ENCODE measurements around the gene HAP1.

The HAP1 gene

GRCh38 chr17:41735744-41736143 is 1.3 kb upstream of the HAP1 start:
- no peak overlapping the region for H3K27ac ChIP-seq
- ChIA-PET POLR2A (ENCODE audit: low non-redundant PET) (no interaction called here), CTCF (interaction anchor here (0.7 kb wide), 2 partner anchors 51 to 85 kb away, joined by 3 to 4 read pairs; partner anchors contain the start of gene JUP)
- no peak for DNase-seq (ENCODE audit: low spot score)
- TF ChIP-seq, protein P1, sequence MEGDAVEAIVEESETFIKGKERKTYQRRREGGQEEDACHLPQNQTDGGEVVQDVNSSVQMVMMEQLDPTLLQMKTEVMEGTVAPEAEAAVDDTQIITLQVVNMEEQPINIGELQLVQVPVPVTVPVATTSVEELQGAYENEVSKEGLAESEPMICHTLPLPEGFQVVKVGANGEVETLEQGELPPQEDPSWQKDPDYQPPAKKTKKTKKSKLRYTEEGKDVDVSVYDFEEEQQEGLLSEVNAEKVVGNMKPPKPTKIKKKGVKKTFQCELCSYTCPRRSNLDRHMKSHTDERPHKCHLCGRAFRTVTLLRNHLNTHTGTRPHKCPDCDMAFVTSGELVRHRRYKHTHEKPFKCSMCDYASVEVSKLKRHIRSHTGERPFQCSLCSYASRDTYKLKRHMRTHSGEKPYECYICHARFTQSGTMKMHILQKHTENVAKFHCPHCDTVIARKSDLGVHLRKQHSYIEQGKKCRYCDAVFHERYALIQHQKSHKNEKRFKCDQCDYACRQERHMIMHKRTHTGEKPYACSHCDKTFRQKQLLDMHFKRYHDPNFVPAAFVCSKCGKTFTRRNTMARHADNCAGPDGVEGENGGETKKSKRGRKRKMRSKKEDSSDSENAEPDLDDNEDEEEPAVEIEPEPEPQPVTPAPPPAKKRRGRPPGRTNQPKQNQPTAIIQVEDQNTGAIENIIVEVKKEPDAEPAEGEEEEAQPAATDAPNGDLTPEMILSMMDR (conservative IDR thresholded peaks at IDR 0.05; ENCODE audit: low read depth), result no peak

- TF ChIP-seq, protein P1 (conservative IDR thresholded peaks at IDR 0.05; ENCODE audit: low read depth), result no peak
- H3K27ac ChIP-seq, result peak overlapping the region; percentile 43
- POLR2A ChIA-PET (ENCODE audit: low non-redundant PET), result interaction anchor here (1.1 kb wide), 1 partner anchor 17 kb away, joined by 7 read pairs; no protein-coding TSS in a partner anchor
- CTCF ChIA-PET, result interaction anchor here (0.7 to 1.3 kb wide), 2 partner anchors 39 to 52 kb away, joined by 4 to 7 read pairs; partner anchors contain the start of gene JUP
- DNase-seq (ENCODE audit: low spot score), result no peak
Observed at GRCh38 chr17:41734949-41735313, 488 bp upstream of the HAP1 start.

- ChIA-PET POLR2A (ENCODE audit: low non-redundant PET) (interaction anchor here (1.0 to 1.1 kb wide), 2 partner anchors 16 to 53 kb away, joined by 3 to 7 read pairs; partner anchors contain the start of gene JUP), CTCF (interaction anchor here (0.6 to 1.3 kb wide), 2 partner anchors 38 to 78 kb away, joined by 3 to 7 read pairs; partner anchors contain the start of gene P3H4)
- TF ChIP-seq, protein P1 (conservative IDR thresholded peaks at IDR 0.05; ENCODE audit: low read depth), result no peak
- DNase-seq (ENCODE audit: low spot score), result no peak
- no peak overlapping the region for H3K27ac ChIP-seq
Observed at GRCh38 chr17:41733348-41734138, 900 bp downstream of the HAP1 start.

DNA sequence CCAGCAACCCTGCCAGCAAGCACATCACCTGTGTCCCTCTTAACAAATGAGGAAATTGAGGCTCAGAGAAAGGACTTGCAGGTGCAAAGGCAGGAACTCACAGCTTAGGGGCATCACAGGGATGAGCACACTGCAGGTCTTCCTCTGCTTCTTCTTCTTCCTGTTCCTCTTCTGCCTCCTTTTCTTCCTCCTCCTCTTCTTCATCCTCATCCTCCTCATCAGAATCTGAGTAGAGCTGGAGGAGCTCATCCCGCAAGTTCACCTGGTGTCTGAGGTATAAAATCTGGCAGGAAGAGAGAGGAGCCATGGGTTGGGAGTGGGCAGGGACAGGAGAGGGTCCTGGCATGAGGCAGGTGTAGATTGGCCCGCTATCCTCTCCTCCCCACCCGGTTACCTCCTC is 2.6 kb downstream of the HAP1 start:
- TF ChIP-seq, protein P1 (conservative IDR thresholded peaks at IDR 0.05; ENCODE audit: low read depth), result no peak
- CTCF ChIA-PET, result interaction anchor here (0.6 to 0.9 kb wide), 3 partner anchors 23 to 69 kb away, joined by 3 to 5 read pairs (median 4); no protein-coding TSS in a partner anchor
- H3K27ac ChIP-seq, result no peak overlapping the region
- POLR2A ChIA-PET (ENCODE audit: low non-redundant PET), result no interaction called here
- no peak for DNase-seq (ENCODE audit: low spot score)

DNA sequence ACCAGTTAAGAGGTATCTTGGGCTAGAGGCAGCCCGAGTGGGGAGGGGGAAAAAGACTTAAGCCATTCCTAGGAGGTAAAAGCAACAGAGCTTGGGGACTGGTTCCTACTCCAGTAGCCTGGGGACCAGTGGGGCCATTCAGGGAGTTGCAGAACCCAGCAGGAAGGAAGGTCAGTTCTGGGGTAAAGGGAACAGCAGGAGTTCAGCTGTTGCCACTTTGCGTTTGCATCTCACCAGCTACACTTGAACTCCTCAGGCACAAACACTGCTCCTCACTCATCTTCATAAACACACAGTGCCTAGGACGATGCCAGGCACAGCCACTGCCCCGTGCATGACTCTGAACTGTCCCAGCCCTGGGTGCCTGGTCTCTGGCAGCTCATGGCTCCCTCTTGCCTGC is 4.0 kb downstream of the HAP1 start:
- ChIA-PET CTCF (no interaction called here), POLR2A (ENCODE audit: low non-redundant PET) (interaction anchor here (0.6 kb wide), 1 partner anchor 665 kb away, joined by 3 read pairs; no protein-coding TSS in a partner anchor)
- no peak for DNase-seq (ENCODE audit: low spot score)
- no peak overlapping the region for H3K27ac ChIP-seq
- TF ChIP-seq, protein P1 (conservative IDR thresholded peaks at IDR 0.05; ENCODE audit: low read depth), result no peak

DNA sequence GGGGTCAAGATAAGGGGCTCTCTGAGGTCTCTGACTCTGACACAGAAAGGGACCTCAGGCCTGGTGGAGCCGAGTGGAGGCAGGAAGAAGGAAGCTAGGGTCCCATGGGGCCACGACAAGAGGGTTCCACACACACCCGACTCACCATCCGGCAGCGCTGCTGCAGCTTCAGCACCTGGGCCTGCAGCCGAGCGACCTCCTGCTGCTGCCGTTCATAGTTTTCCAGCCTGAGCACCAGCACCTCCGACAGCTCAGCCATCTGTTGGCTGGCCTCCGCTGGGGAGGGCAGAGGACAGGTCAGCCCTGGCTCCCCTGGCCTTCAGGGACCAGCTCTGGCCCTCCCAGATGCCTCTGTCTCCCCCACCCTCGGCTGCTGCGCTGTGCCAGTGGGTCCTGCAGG is 6.4 kb downstream of the HAP1 start:
- ChIA-PET CTCF (interaction anchor here (0.5 kb wide), 1 partner anchor 14 kb away, joined by 4 read pairs; no protein-coding TSS in a partner anchor), POLR2A (ENCODE audit: low non-redundant PET) (no interaction called here)
- TF ChIP-seq, protein P1 (conservative IDR thresholded peaks at IDR 0.05; ENCODE audit: low read depth), result no peak
- peak overlapping the region; percentile 74 for H3K27ac ChIP-seq
- no peak for DNase-seq (ENCODE audit: low spot score)

Data from RWPE1 (cell line).